OCI-LY7 (cell line): ENCODE measurements around the gene MANSC1. TPM values are rescaled to one million over a fixed set of nuclear protein-coding genes. Genes with fewer than 3 reads are reported as not detected.

Experiments used
- BruUV-seq: library from RNA; stranded (reverse); fragments of 400-500 nt; replicated peaks from 2 replicates; lab custom pipeline; 2021; lab: Mats Ljungman, UMichigan
- CTCF ChIA-PET: fragments of 300-600 bp; sonication (Branson Sonifier 250); formaldehyde crosslinking; loops from one replicate; lab custom pipeline; 2022; ENCODE audit warnings: antibody characterized with exemption; ENCODE audit not compliant: unreplicated experiment; lab: Charles Lee
- POLR2A ChIA-PET: fragments of 300-600 bp; sonication (Branson Sonifier 250); formaldehyde crosslinking; loops from one replicate; lab custom pipeline; 2022; ENCODE audit warnings: antibody characterized with exemption; lab: Charles Lee
- DNase-seq: peaks from one replicate; pipeline ENCODE4 v3.0.0-alpha.2; 2015; ENCODE audit warnings: low spot score
- H2AFZ ChIP-seq: fragments of 200-600 bp; sonication (generic), shearing (Covaris generic); 2 replicates; pipeline ENCODE4 v1.6.1; 2014; ENCODE audit warnings: mild to moderate bottlenecking, antibody characterized with exemption, low read length, moderate library complexity
- H3K27ac ChIP-seq: fragments of 200-600 bp; sonication (generic); 2 replicates; pipeline ENCODE4 v1.5.1; 2014; ENCODE audit warnings: mixed run types, low read depth, mild to moderate bottlenecking, moderate library complexity, low read length, inconsistent platforms; ENCODE audit not compliant: poor library complexity, severe bottlenecking
- H3K36me3 ChIP-seq: fragments of 200-600 bp; sonication (generic); 2 replicates; pipeline ENCODE4 v1.6.1; 2014; ENCODE audit warnings: mild to moderate bottlenecking, antibody characterized with exemption, low read length, moderate library complexity, mixed read lengths; ENCODE audit not compliant: insufficient read depth
- H3K4me1 ChIP-seq: fragments of 200-600 bp; sonication (generic); 2 replicates; pipeline ENCODE4 v1.5.1; 2014; ENCODE audit warnings: mild to moderate bottlenecking, low read length; ENCODE audit not compliant: insufficient read depth, poor library complexity, severe bottlenecking
- H3K4me2 ChIP-seq: fragments of 200-600 bp; sonication (generic); 2 replicates; pipeline ENCODE4 v1.6.1; 2014; ENCODE audit warnings: mild to moderate bottlenecking, low read length
- H3K4me3 ChIP-seq: fragments of 200-600 bp; sonication (generic); 2 replicates; pipeline ENCODE4 v1.5.1; 2014; ENCODE audit warnings: mild to moderate bottlenecking, low read depth, low read length; ENCODE audit not compliant: poor library complexity, severe bottlenecking
- H3K79me2 ChIP-seq: fragments of 200-600 bp; sonication (generic); 2 replicates; pipeline ENCODE4 v1.6.1; 2016; ENCODE audit warnings: low read depth, mild to moderate bottlenecking, low read length, moderate library complexity, mixed read lengths; ENCODE audit not compliant: insufficient read depth
- H3K9me2 ChIP-seq: fragments of 200-600 bp; sonication (generic); 2 replicates; pipeline ENCODE4 v1.6.1; 2016; ENCODE audit warnings: mild to moderate bottlenecking, low read length, mixed read lengths; ENCODE audit not compliant: insufficient read depth
- H3K9me3 ChIP-seq: fragments of 200-600 bp; sonication (generic); 2 replicates; pipeline ENCODE4 v1.6.1; 2014; ENCODE audit warnings: mild to moderate bottlenecking, mixed run types, low read length, mixed read lengths
- H4K20me1 ChIP-seq: fragments of 200-600 bp; sonication (generic); 2 replicates; pipeline ENCODE4 v1.6.1; 2014; ENCODE audit warnings: mild to moderate bottlenecking, antibody characterized with exemption, low read length, moderate library complexity, mixed read lengths; ENCODE audit not compliant: insufficient read depth
- CTCF ChIP-seq: fragments of 200-600 bp; sonication (generic); conservative IDR thresholded peaks from 2 replicates; pipeline ENCODE4 v1.5.1; 2014; ENCODE audit warnings: mild to moderate bottlenecking, antibody characterized with exemption, low read length, moderate library complexity, mixed read lengths
- EZH2phosphoT487 ChIP-seq: fragments of 200-600 bp; sonication (generic); IDR thresholded peaks from 2 replicates; pipeline ENCODE4 v1.6.1; 2018; ENCODE audit warnings: low read depth, borderline replicate concordance, mild to moderate bottlenecking, mixed run types, antibody characterized with exemption, low read length, moderate library complexity, mixed read lengths
- intact Hi-C: fragments of 100-400 bp; cut with micrococcal nuclease; formaldehyde crosslinking; loops from one replicate; pipeline ENCODE4 v1.10.0; 2022; ENCODE audit not compliant: unreplicated experiment
- total RNA-seq, 2 experiments: library from RNA; depleted of rRNA in 1 of 2; stranded (reverse); fragments of >200 nt in 1 of 2; shearing (Covaris generic) in 1 of 2; gene quantifications; 2 replicates each; pipeline ENCODE4 v1.2.3, GENCODE V29; 2014 to 2022

Gene MANSC1
- total RNA-seq, 2 experiments from 2014 or later: not detected

DNA sequence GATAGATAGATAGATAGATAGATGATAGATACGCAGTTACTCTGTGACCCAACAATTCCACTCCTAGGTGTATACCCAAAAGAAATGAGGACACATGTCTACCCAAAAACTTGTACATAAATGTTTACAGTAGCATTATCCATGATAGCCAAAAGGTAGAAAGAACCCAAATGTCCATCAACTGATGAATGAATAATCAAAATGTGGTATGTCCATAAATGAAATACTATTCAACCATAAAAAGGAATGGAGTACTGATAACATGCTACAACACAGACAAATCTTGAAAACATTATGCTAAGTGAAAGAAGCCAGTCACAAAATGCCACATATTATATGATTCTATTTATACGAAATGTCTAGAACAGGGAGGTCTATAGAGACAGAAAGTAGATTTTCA lies 47.1 kb downstream of the MANSC1 start:
- CTCF ChIA-PET: no interaction called here
- no TSS peak for BruUV-seq
- TF ChIP-seq EZH2phosphoT487 (no peak), CTCF (no peak)

DNA sequence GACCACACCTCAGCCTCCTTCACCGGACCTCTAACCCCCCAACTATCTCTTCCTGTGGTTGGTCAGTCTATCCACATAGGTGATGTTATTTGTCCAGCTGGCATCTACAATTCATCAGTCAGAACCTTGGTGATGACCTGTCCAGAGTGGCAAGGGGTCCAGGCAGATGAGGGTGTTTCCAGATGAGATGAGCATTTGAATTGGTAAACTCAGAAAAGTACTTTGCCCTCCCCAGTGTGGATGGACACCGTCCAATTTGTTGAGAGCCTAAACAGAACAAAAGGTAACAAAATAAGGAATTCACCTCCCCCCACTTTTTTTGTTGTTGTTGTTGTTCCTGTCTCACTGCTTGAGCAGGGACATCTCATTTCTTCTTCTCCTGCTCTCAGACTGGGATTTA lies 48.9 kb downstream of the MANSC1 start:
- CTCF ChIA-PET: no interaction called here
- no peaks in the 10 kb centered on the region for H3K9me2 ChIP-seq

More for the DNA sequence above, 47.1 kb downstream of the MANSC1 start:
- POLR2A ChIA-PET: no interaction called here
- Histone ChIP-seq H3K4me3 (no peak overlapping the region), H4K20me1 (no peaks in the 10 kb centered on the region), H3K4me1 (no peaks in the 10 kb centered on the region), H2AFZ (no peak overlapping the region), H3K4me2 (no peak overlapping the region), H3K79me2 (no peaks in the 10 kb centered on the region), H3K27ac (no peak overlapping the region), H3K9me2 (no peaks in the 10 kb centered on the region), H3K9me3 (no peaks in the 10 kb centered on the region), H3K36me3 (no peaks in the 10 kb centered on the region)
- no peak for DNase-seq
- intact Hi-C loops: no loop called here

More for the DNA sequence above, 48.9 kb downstream of the MANSC1 start:
- Histone ChIP-seq H3K9me3 (no peaks in the 10 kb centered on the region), H4K20me1 (no peaks in the 10 kb centered on the region), H3K4me1 (no peaks in the 10 kb centered on the region), H3K36me3 (no peaks in the 10 kb centered on the region), H3K4me2 (no peak overlapping the region), H3K4me3 (no peak overlapping the region), H3K79me2 (no peaks in the 10 kb centered on the region), H3K27ac (no peak overlapping the region), H2AFZ (no peak overlapping the region)
- DNase-seq: no peak
- intact Hi-C loops: no loop called here
- BruUV-seq: no TSS peak
- no peak for TF ChIP-seq CTCF
- TF ChIP-seq EZH2phosphoT487: no peak
- POLR2A ChIA-PET: no interaction called here
